HK-2 (cell line): ENCODE results near the gene ZNF70.

ENCODE experiments used
- DNase-seq: peaks from one replicate; pipeline ENCODE4 v3.0.0-alpha.2; 2018; ENCODE audit not compliant: unreplicated experiment

ZNF70 gene

GRCh38 chr22:23716811-23717801 lies 33.8 kb downstream of the ZNF70 start:
- peak; percentile 77 for DNase-seq

- no peak for DNase-seq
These were observed 35.0 kb downstream of the ZNF70 start for GRCh38 chr22:23715806-23716375.

GRCh38 chr22:23714596-23715578 lies 36.0 kb downstream of the ZNF70 start:
- DNase-seq: no peak

- DNase-seq: no peak
These were observed 37.0 kb downstream of the ZNF70 start for GRCh38 chr22:23713696-23714595.

GRCh38 chr22:23712256-23712655 lies 38.7 kb downstream of the ZNF70 start:
- no peak for DNase-seq

GRCh38 chr22:23709107-23709506 lies 41.8 kb downstream of the ZNF70 start:
- no peak for DNase-seq

- no peak for DNase-seq
These were observed 42.6 kb downstream of the ZNF70 start for GRCh38 chr22:23708270-23708669.

GRCh38 chr22:23705358-23705757 lies 45.6 kb downstream of the ZNF70 start:
- DNase-seq: no peak

GRCh38 chr22:23704829-23705228 lies 46.1 kb downstream of the ZNF70 start:
- DNase-seq: no peak

- no peak for DNase-seq
These were observed 46.9 kb downstream of the ZNF70 start for GRCh38 chr22:23704062-23704461.

- no peak for DNase-seq
These were observed 50.2 kb downstream of the ZNF70 start for GRCh38 chr22:23700706-23701105.

- no peak for DNase-seq
These were observed 52.2 kb downstream of the ZNF70 start for GRCh38 chr22:23698673-23699235.

GRCh38 chr22:23698094-23698493 lies 52.8 kb downstream of the ZNF70 start:
- DNase-seq: no peak

- DNase-seq: no peak
These were observed 53.6 kb downstream of the ZNF70 start for GRCh38 chr22:23697031-23697970.

- DNase-seq: no peak
These were observed 54.5 kb downstream of the ZNF70 start for GRCh38 chr22:23696326-23696851.

- DNase-seq: no peak
These were observed 55.2 kb downstream of the ZNF70 start for GRCh38 chr22:23695571-23696325.

- DNase-seq: no peak
These were observed 55.8 kb downstream of the ZNF70 start for GRCh38 chr22:23695141-23695540.

- DNase-seq: no peak
These were observed 56.8 kb downstream of the ZNF70 start for GRCh38 chr22:23693979-23694680.
